Fibroblast of the conjunctiva (primary cell): ENCODE measurements around the gene WDR19.
"Not testable (repeated sequence)": the region's sequence is repeated elsewhere in the genome, so short reads cannot be mapped to it uniquely, and the experiment has no call there.

Experiments used
- DNase-seq: peaks from one replicate; pipeline ENCODE4 v3.0.0-alpha.2; 2010; ENCODE audit warnings: low read depth

WDR19 gene

GRCh38 chr4:39233114-39233513, 50.8 kb downstream of the WDR19 start:
- DNase-seq: no peak

- no peak for DNase-seq
Observed at GRCh38 chr4:39233783-39234182, 51.5 kb downstream of the WDR19 start.

- DNase-seq: no peak
Observed at GRCh38 chr4:39235021-39235420, 52.7 kb downstream of the WDR19 start.

- no peak for DNase-seq
Observed at GRCh38 chr4:39235696-39236095, 53.4 kb downstream of the WDR19 start.

GRCh38 chr4:39237179-39237578, 54.9 kb downstream of the WDR19 start:
- DNase-seq: no peak

- no peak for DNase-seq
Observed at GRCh38 chr4:39243462-39243861, 61.1 kb downstream of the WDR19 start.

- no peak for DNase-seq
Observed at GRCh38 chr4:39255266-39255665, 72.9 kb downstream of the WDR19 start.

- DNase-seq: no peak
Observed at GRCh38 chr4:39255871-39256270, 73.5 kb downstream of the WDR19 start.

- no peak for DNase-seq
Observed at GRCh38 chr4:39256436-39256835, 74.1 kb downstream of the WDR19 start.

- no peak for DNase-seq
Observed at GRCh38 chr4:39259571-39260330, 77.4 kb downstream of the WDR19 start.

GRCh38 chr4:39263895-39264294, 81.6 kb downstream of the WDR19 start:
- no peak for DNase-seq

GRCh38 chr4:39274503-39274902, 92.2 kb downstream of the WDR19 start:
- no peak for DNase-seq

- not testable (repeated sequence) for DNase-seq
Observed at GRCh38 chr4:39277661-39278060, 95.3 kb downstream of the WDR19 start.

GRCh38 chr4:39278476-39278875, 96.1 kb downstream of the WDR19 start:
- DNase-seq: no peak

GRCh38 chr4:39279416-39279815, 97.1 kb downstream of the WDR19 start:
- no peak for DNase-seq

GRCh38 chr4:39280770-39281169, 98.4 kb downstream of the WDR19 start:
- DNase-seq: no peak

- DNase-seq: no peak
Observed at GRCh38 chr4:39285111-39285795, 102.9 kb downstream of the WDR19 start.

GRCh38 chr4:39285853-39286252, 103.5 kb downstream of the WDR19 start:
- no peak for DNase-seq

GRCh38 chr4:39286263-39286662, 103.9 kb downstream of the WDR19 start:
- no peak for DNase-seq

- no peak for DNase-seq
Observed at GRCh38 chr4:39287223-39287622, 104.9 kb downstream of the WDR19 start.

GRCh38 chr4:39291686-39292085, 109.4 kb downstream of the WDR19 start:
- no peak for DNase-seq

GRCh38 chr4:39292433-39292832, 110.1 kb downstream of the WDR19 start:
- DNase-seq: not testable (repeated sequence)

GRCh38 chr4:39295784-39296183, 113.5 kb downstream of the WDR19 start:
- DNase-seq: no peak

- DNase-seq: no peak
Observed at GRCh38 chr4:39302901-39303300, 120.6 kb downstream of the WDR19 start.
